PC-9 (cell line): Measurements from ENCODE around the gene ARHGEF3. TPM values are rescaled to one million over a fixed set of nuclear protein-coding genes. Genes with fewer than 3 reads are reported as not detected.

Experiments
- BruUV-seq: library from RNA; stranded (reverse); fragments of 400-500 nt; replicated peaks from 2 replicates; lab custom pipeline; 2021; lab: Mats Ljungman, UMichigan
- CTCF ChIA-PET: fragments of 300-600 bp; sonication (Branson Sonifier 250); formaldehyde crosslinking; loops from one replicate; lab custom pipeline; 2022; ENCODE audit warnings: antibody characterized with exemption; lab: Charles Lee
- POLR2A ChIA-PET: fragments of 300-600 bp; sonication (Branson Sonifier 250); formaldehyde crosslinking; loops from one replicate; lab custom pipeline; 2022; ENCODE audit warnings: antibody characterized with exemption; ENCODE audit not compliant: unreplicated experiment; lab: Charles Lee
- DNase-seq, 2 experiments: peaks; one replicate each; pipeline versions ENCODE4 v3.0.0 to v3.0.0-alpha.2; 2015 to 2022; ENCODE audit warnings: mixed read lengths in 1 of 2
- H2AFZ ChIP-seq: fragments of 200-600 bp; sonication (generic); 2 replicates; pipeline ENCODE4 v1.8.1; 2017; ENCODE audit warnings: antibody characterized with exemption
- H3F3A ChIP-seq: fragments of 200-600 bp; sonication (generic); 2 replicates; pipeline ENCODE4 v1.8.1; 2017; ENCODE audit warnings: antibody characterized with exemption, mild to moderate bottlenecking, low read depth; ENCODE audit not compliant: insufficient read depth
- H3K27ac ChIP-seq: fragments of 200-600 bp; sonication (generic); 2 replicates; pipeline ENCODE4 v1.6.1; 2016; ENCODE audit warnings: mixed run types
- H3K27me3 ChIP-seq: fragments of 200-600 bp; sonication (generic); 2 replicates; pipeline ENCODE4 v1.6.1; 2016; ENCODE audit warnings: low read depth, mixed run types; ENCODE audit not compliant: insufficient read depth
- H3K36me3 ChIP-seq: fragments of 200-600 bp; sonication (generic); 2 replicates; pipeline ENCODE4 v1.6.1; 2016; ENCODE audit warnings: low read depth, mixed run types
- H3K4me1 ChIP-seq: fragments of 200-600 bp; sonication (generic); replicated peaks from 2 replicates; pipeline ENCODE4 v1.6.1; 2016; ENCODE audit warnings: mixed run types; ENCODE audit not compliant: insufficient read depth
- H3K4me2 ChIP-seq: fragments of 200-600 bp; sonication (generic); 2 replicates; pipeline ENCODE4 v1.6.1; 2017; ENCODE audit warnings: mixed run types
- H3K4me3 ChIP-seq: fragments of 200-600 bp; sonication (generic); 2 replicates; pipeline ENCODE4 v1.6.1; 2016; ENCODE audit warnings: mixed run types
- H3K79me2 ChIP-seq: fragments of 200-600 bp; sonication (generic); 2 replicates; pipeline ENCODE4 v1.6.1; 2017; ENCODE audit warnings: low read depth, mixed run types
- H3K9me2 ChIP-seq: fragments of 200-600 bp; sonication (generic); 2 replicates; pipeline ENCODE4 v1.8.1; 2017; ENCODE audit warnings: mild to moderate bottlenecking; ENCODE audit not compliant: insufficient read depth
- H3K9me3 ChIP-seq: fragments of 200-600 bp; sonication (generic); 2 replicates; pipeline ENCODE4 v1.8.1; 2016; ENCODE audit warnings: low read depth; ENCODE audit not compliant: insufficient read depth
- H4K20me1 ChIP-seq: fragments of 200-600 bp; sonication (generic); 2 replicates; pipeline ENCODE4 v1.8.1; 2017; ENCODE audit not compliant: insufficient read depth
- CTCF ChIP-seq: fragments of 200-600 bp; sonication (generic); conservative IDR thresholded peaks from 2 replicates; pipeline ENCODE4 v1.6.1; 2017; ENCODE audit warnings: mixed run types, antibody characterized with exemption, mild to moderate bottlenecking, moderate library complexity
- EZH2 ChIP-seq: fragments of 200-600 bp; sonication (generic); IDR thresholded peaks from 2 replicates; pipeline ENCODE4 v1.8.0; 2017; ENCODE audit warnings: antibody characterized with exemption, low read depth
- intact Hi-C: fragments of 100-400 bp; cut with micrococcal nuclease; formaldehyde crosslinking; loops from one replicate; pipeline ENCODE4 v1.10.0; 2022; ENCODE audit not compliant: unreplicated experiment
- total RNA-seq: library from RNA; stranded (reverse); gene quantifications from 2 replicates; pipeline ENCODE4 v1.2.3, GENCODE V29; 2021

Gene ARHGEF3
- total RNA-seq, 1 experiment from 2014 or later = 49.2 TPM

- no peak for DNase-seq
- H3K4me3 ChIP-seq = no peak overlapping the region
- no peaks in the 10 kb centered on the region for H3K9me2 ChIP-seq
- no peak overlapping the region for H3K4me2 ChIP-seq
- H3K9me3 ChIP-seq = no peaks in the 10 kb centered on the region
- TF ChIP-seq EZH2 (no peak), CTCF (no peak)
- no peaks in the 10 kb centered on the region for H3K4me1 ChIP-seq
- no TSS peak for BruUV-seq
- H2AFZ ChIP-seq = no peak overlapping the region
- ChIA-PET CTCF (no interaction called here), POLR2A (no interaction called here)
- H4K20me1 ChIP-seq = 0 out of 2 replicates have a peak, but pooled peaks cover 2% of the 10 kb centered on the region
- H3K36me3 ChIP-seq = no peaks in the 10 kb centered on the region
- no peak overlapping the region for H3K27ac ChIP-seq
- no peaks in the 10 kb centered on the region for H3K79me2 ChIP-seq
- no peaks in the 10 kb centered on the region for H3F3A ChIP-seq
- H3K27me3 ChIP-seq = no peaks in the 10 kb centered on the region
- intact Hi-C loops = no loop called here
These were observed 26.3 kb downstream of the ARHGEF3 start for GRCh38 chr3:56775445-56775837.

DNA sequence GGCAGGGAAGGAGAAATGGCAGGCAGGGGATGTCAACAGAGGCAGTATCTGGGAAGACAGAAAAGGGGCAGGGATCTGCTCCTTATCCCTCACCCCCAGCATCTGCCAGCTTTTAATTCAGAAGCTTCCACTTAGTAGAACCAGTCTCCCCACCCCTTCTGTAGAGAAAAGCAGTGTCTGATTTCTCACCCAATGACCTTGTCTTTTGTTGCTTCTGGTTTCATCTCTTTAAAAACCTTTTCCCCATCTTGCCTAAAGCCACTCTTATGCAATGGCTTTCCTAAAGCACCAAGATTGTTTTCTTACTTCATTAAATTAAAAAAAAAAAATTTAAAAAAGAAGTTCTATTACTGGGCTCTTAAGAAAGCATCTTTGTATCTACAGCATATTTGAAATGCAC, 27.8 kb downstream of the ARHGEF3 start:
- DNase-seq = no peak
- H3K27ac ChIP-seq = no peak overlapping the region
- BruUV-seq = no TSS peak
- TF ChIP-seq EZH2 = no peak
- no peak for TF ChIP-seq CTCF
- no peak overlapping the region for H3K4me2 ChIP-seq
- no peaks in the 10 kb centered on the region for H3K9me2 ChIP-seq
- no peaks in the 10 kb centered on the region for H3K79me2 ChIP-seq
- no peak overlapping the region for H3K4me3 ChIP-seq
- ChIA-PET CTCF (no interaction called here), POLR2A (no interaction called here)
- 0 out of 2 replicates have a peak, but pooled peaks cover 2% of the 10 kb centered on the region for H4K20me1 ChIP-seq
- intact Hi-C loops = no loop called here
- no peaks in the 10 kb centered on the region for H3K27me3 ChIP-seq
- H3K9me3 ChIP-seq = no peaks in the 10 kb centered on the region
- no peak overlapping the region for H2AFZ ChIP-seq
- H3F3A ChIP-seq = no peaks in the 10 kb centered on the region
- H3K36me3 ChIP-seq = no peaks in the 10 kb centered on the region
- no peaks in the 10 kb centered on the region for H3K4me1 ChIP-seq

DNA sequence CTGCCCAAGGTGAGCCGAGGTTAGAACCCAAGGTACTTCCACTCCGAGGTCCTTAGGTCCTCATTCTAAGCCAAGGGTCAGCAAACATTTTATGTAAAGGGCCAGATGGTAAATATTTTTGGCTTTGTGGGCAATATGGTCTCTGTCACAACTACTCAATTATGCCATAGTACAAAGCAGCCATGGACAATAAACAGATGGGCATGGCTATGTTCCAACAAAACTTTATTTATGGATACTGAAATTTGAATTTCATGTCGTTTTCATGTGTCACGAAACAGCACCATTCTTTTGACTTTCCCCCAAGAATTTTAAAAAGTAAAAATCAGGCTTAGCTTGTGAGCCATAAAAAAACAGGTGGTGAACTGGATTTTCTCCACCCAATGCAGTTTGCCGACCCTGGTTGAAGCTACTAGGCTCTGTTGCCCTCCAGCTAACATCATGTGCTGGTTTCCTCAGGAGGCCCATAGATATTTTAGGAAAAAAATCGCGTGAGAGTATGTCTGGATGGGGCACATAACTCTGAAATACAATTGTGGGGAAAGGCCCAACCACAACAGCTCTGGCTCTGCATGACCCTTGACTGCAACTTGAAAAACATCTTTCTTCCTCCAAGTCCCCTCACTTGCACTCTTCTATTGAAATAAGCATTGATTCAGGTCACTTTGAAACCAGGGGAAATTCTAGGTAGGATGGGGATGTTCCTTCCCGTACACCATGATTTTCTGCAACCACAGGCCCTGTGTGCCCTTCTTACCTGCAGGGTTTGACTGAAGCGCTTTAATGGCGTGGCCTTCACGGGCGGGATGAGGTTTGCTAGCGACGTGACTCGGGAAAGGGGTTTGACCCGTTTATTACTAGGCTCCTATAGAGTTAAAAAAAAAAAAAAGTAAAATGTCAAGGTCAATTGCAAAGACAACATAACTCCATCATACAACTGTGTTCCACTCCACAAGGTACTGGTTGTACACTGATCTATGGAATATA, 28.5 kb downstream of the ARHGEF3 start:
- Histone ChIP-seq H3K4me3 (no peak overlapping the region), H4K20me1 (0 out of 2 replicates have a peak, but pooled peaks cover 2% of the 10 kb centered on the region), H3K79me2 (no peaks in the 10 kb centered on the region), H3K36me3 (no peaks in the 10 kb centered on the region), H2AFZ (no peak overlapping the region), H3K4me2 (no peak overlapping the region), H3K27ac (no peak overlapping the region), H3F3A (no peaks in the 10 kb centered on the region), H3K9me3 (no peaks in the 10 kb centered on the region), H3K9me2 (no peaks in the 10 kb centered on the region), H3K27me3 (no peaks in the 10 kb centered on the region), H3K4me1 (no peaks in the 10 kb centered on the region)
- intact Hi-C loops = no loop called here
- TF ChIP-seq CTCF (no peak), EZH2 (no peak)
- no peak for DNase-seq
- ChIA-PET POLR2A (no interaction called here), CTCF (no interaction called here)
- no TSS peak for BruUV-seq
